DND-41 (cell line): ENCODE measurements around the gene TMC2.

ENCODE experiments used
- ATAC-seq: fragments of 200-7000 bp; cut with Tn5 transposase; 3 replicates; pipeline ENCODE4 v1.9.1; 2021; ENCODE audit warnings: low read depth; ENCODE audit not compliant: insufficient read depth
- DNase-seq: peaks from one replicate; pipeline ENCODE4 v3.0.0-alpha.2; 2020
- H2AFZ ChIP-seq: 2 replicates; pipeline ENCODE4 v1.6.0; 2012; ENCODE audit warnings: low read depth, low read length
- H3K27ac ChIP-seq: 2 replicates; pipeline ENCODE4 v1.5.1; 2012; ENCODE audit warnings: low read length, inconsistent platforms
- H3K27me3 ChIP-seq: fragments of 200-600 bp; sonication (generic); 2 replicates; pipeline ENCODE4 v1.6.0; 2012; ENCODE audit warnings: low read length, mild to moderate bottlenecking, inconsistent platforms; ENCODE audit not compliant: insufficient read depth, poor library complexity
- H3K36me3 ChIP-seq: 2 replicates; pipeline ENCODE4 v1.5.1; 2012; ENCODE audit warnings: low read length, inconsistent platforms; ENCODE audit not compliant: insufficient read depth
- H3K4me1 ChIP-seq: 2 replicates; pipeline ENCODE4 v1.5.1; 2012; ENCODE audit warnings: mild to moderate bottlenecking, low read length; ENCODE audit not compliant: insufficient read depth
- H3K4me2 ChIP-seq: 2 replicates; pipeline ENCODE4 v1.6.0; 2012; ENCODE audit warnings: mild to moderate bottlenecking, moderate library complexity, low read length, inconsistent platforms; ENCODE audit not compliant: insufficient read depth
- H3K4me3 ChIP-seq, 2 experiments: fragments of 200-600 bp in 1 of 2; shearing (Covaris generic) in 1 of 2; 2 replicates each; pipeline ENCODE4 v1.5.1; 2012 to 2016; ENCODE audit warnings: inconsistent platforms in 2 of 2, low read length in 2 of 2, mild to moderate bottlenecking in 2 of 2, low read depth in 1 of 2, moderate library complexity in 1 of 2
- H3K79me2 ChIP-seq: 2 replicates; pipeline ENCODE4 v1.6.0; 2012; ENCODE audit warnings: low read length, inconsistent platforms; ENCODE audit not compliant: insufficient read depth
- H3K9ac ChIP-seq: 2 replicates; pipeline ENCODE4 v1.6.0; 2012; ENCODE audit warnings: low read depth, mild to moderate bottlenecking, inconsistent platforms, low read length, moderate library complexity
- H3K9me3 ChIP-seq: 2 replicates; pipeline ENCODE4 v1.5.1; 2012; ENCODE audit warnings: low read length, moderate library complexity, mild to moderate bottlenecking, inconsistent platforms; ENCODE audit not compliant: insufficient read depth, severe bottlenecking
- H4K20me1 ChIP-seq: 2 replicates; pipeline ENCODE4 v1.6.0; 2012; ENCODE audit warnings: low read length; ENCODE audit not compliant: insufficient read depth
- CTCF ChIP-seq: IDR thresholded peaks from 2 replicates; pipeline ENCODE4 v1.5.1; 2012; ENCODE audit warnings: borderline replicate concordance, low read length, moderate library complexity, mild to moderate bottlenecking; ENCODE audit not compliant: poor library complexity, severe bottlenecking; ENCODE audit errors: extremely low read depth
- EZH2 ChIP-seq: IDR thresholded peaks from 3 replicates; pipeline ENCODE4 v1.6.1; 2012; ENCODE audit warnings: borderline replicate concordance, low read depth, mild to moderate bottlenecking, moderate library complexity, low read length, inconsistent platforms; ENCODE audit not compliant: severe bottlenecking

Gene TMC2

DNA sequence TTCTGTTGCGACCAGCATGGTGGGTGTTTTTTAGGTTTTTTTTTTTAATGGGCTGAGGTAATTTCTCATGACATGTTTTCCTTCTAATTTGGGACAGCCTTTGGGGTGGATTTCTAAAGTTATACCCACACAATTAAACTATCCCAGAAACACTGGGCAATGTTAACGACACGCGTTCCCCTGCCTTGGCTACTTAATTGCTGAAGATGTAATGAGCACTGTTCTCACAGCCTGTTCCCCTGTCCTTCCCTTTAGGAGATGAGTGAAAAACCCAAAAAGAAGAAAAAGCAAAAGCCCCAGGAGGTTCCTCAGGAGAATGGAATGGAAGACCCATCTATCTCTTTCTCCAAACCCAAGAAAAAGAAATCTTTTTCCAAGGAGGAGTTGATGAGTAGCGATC, 121.3 kb downstream of the TMC2 start:
- H3K4me2 ChIP-seq, result no peak overlapping the region
- H3K4me1 ChIP-seq, result peaks cover 51% of the 10 kb centered on the region
- no peaks in the 10 kb centered on the region for H3K9me3 ChIP-seq
- H3K4me3 ChIP-seq, result no peak overlapping the region
- H3K27ac ChIP-seq, result no peak overlapping the region
- peaks cover 84% of the 10 kb centered on the region for H4K20me1 ChIP-seq
- ATAC-seq, result no peak
- H3K79me2 ChIP-seq, result peaks cover 59% of the 10 kb centered on the region
- no peak overlapping the region for H3K9ac ChIP-seq
- H2AFZ ChIP-seq, result no peak overlapping the region
- no peaks in the 10 kb centered on the region for H3K27me3 ChIP-seq
- peaks cover 94% of the 10 kb centered on the region for H3K36me3 ChIP-seq
- no peak for DNase-seq
- TF ChIP-seq EZH2, result no peak
- TF ChIP-seq CTCF, result no peak

GRCh38 chr20:2658414-2659354, 122.3 kb downstream of the TMC2 start:
- ATAC-seq, result peak; percentile 60
- peak; percentile 59 for DNase-seq
- peaks cover 59% of the 10 kb centered on the region for H3K79me2 ChIP-seq
- peaks cover 80% of the 10 kb centered on the region for H4K20me1 ChIP-seq
- peaks cover 93% of the 10 kb centered on the region for H3K36me3 ChIP-seq
- no peak overlapping the region for H3K27ac ChIP-seq
- TF ChIP-seq EZH2 (no peak), CTCF (no peak)
- H2AFZ ChIP-seq, result no peak overlapping the region
- H3K9ac ChIP-seq, result no peak overlapping the region
- H3K9me3 ChIP-seq, result no peaks in the 10 kb centered on the region
- H3K27me3 ChIP-seq, result no peaks in the 10 kb centered on the region
- H3K4me3 ChIP-seq, result no peak overlapping the region
- no peak overlapping the region for H3K4me2 ChIP-seq
- peaks cover 55% of the 10 kb centered on the region for H3K4me1 ChIP-seq

- H3K9ac ChIP-seq, result no peak overlapping the region
- TF ChIP-seq CTCF (no peak), EZH2 (no peak)
- H3K79me2 ChIP-seq, result peaks cover 56% of the 10 kb centered on the region
- H3K4me2 ChIP-seq, result no peak overlapping the region
- H4K20me1 ChIP-seq, result peaks cover 71% of the 10 kb centered on the region
- no peak overlapping the region for H3K27ac ChIP-seq
- no peak for DNase-seq
- no peak for ATAC-seq
- no peaks in the 10 kb centered on the region for H3K9me3 ChIP-seq
- no peak overlapping the region for H2AFZ ChIP-seq
- H3K27me3 ChIP-seq, result no peaks in the 10 kb centered on the region
- H3K4me1 ChIP-seq, result peaks cover 51% of the 10 kb centered on the region
- H3K36me3 ChIP-seq, result peaks cover 84% of the 10 kb centered on the region
- no peak overlapping the region for H3K4me3 ChIP-seq
Measured at GRCh38 chr20:2659547-2659946, 123.2 kb downstream of the TMC2 start.
